Loucy (cell line): ENCODE data around the gene RPS18.

Source experiments
- CTCF ChIP-seq: fragments of 200-600 bp; sonication (generic); conservative IDR thresholded peaks from 2 replicates; pipeline ENCODE4 v1.5.1; 2014; ENCODE audit warnings: mild to moderate bottlenecking, antibody characterized with exemption, low read length
- EZH2phosphoT487 ChIP-seq: fragments of 200-600 bp; IDR thresholded peaks from 2 replicates; pipeline ENCODE4 v1.6.1; 2018; ENCODE audit warnings: antibody characterized with exemption, mild to moderate bottlenecking, moderate library complexity, borderline replicate concordance

GRCh38 chr6:33278392-33278741, 6.5 kb downstream of the RPS18 start:
- TF ChIP-seq CTCF: no peak
- TF ChIP-seq EZH2phosphoT487: no peak
